Muscle layer of duodenum (tissue), 2 donors: ENCODE data around the gene OGDH.

Source experiments
- H3K27ac ChIP-seq: one replicate; pipeline ENCODE4 v1.7.0; 2013; ENCODE audit warnings: mild to moderate bottlenecking, low read length
- H3K27me3 ChIP-seq: one replicate; pipeline ENCODE4 v1.7.0; 2013; ENCODE audit warnings: low read depth, mild to moderate bottlenecking, control low read depth, low read length
- H3K36me3 ChIP-seq, 2 donors: one replicate each; pipeline ENCODE4 v1.7.0; 2013; ENCODE audit warnings: low read length in 2 of 2, control low read depth in 1 of 2, mild to moderate bottlenecking in 1 of 2; ENCODE audit not compliant: insufficient read depth in 2 of 2, control insufficient read depth in 1 of 2
- H3K4me1 ChIP-seq, 2 donors: one replicate each; pipeline ENCODE4 v1.7.0; 2013; ENCODE audit warnings: low read length in 2 of 2, mild to moderate bottlenecking in 2 of 2, control low read depth in 1 of 2, moderate library complexity in 1 of 2; ENCODE audit not compliant: insufficient read depth in 2 of 2, control insufficient read depth in 1 of 2
- H3K4me3 ChIP-seq, 2 donors: one replicate each; pipeline ENCODE4 v1.7.0; 2013; ENCODE audit warnings: low read length in 2 of 2, low read depth in 1 of 2, mild to moderate bottlenecking in 1 of 2
- H3K9me3 ChIP-seq, 2 donors: one replicate each; pipeline ENCODE4 v1.7.0; 2013; ENCODE audit warnings: low read length in 2 of 2, control low read depth in 1 of 2, mild to moderate bottlenecking in 1 of 2; ENCODE audit not compliant: control insufficient read depth in 1 of 2
- donor health status: healthy.

OGDH gene

DNA sequence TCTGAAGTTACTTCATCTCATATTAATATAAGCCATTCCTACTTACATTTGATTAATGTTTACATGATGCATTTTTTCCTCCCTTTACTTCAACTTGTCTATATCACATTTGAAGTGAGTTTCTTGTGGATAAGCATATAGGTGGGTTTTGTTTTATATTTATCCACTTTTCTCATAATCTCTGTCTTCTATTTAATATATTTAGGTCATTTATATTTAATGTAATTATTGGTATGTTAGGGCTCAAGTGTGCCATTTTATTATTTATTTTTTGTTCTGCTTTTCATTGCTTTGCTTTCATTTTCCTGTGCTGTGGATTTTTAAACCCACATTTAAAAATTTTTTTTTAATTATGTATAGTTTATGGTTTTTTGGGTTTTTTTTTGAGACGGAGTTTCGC is 54.8 kb downstream of the OGDH start:
- Histone ChIP-seq H3K9me3 (peaks cover 6 to 14% of the 10 kb centered on the region in 2 donors), H3K4me3 (no peak overlapping the region), H3K27me3 (no peaks in the 10 kb centered on the region), H3K27ac (no peak overlapping the region), H3K36me3 (peaks cover 39 to 41% of the 10 kb centered on the region in 2 donors), H3K4me1 (no peaks in the 10 kb centered on the region)

DNA sequence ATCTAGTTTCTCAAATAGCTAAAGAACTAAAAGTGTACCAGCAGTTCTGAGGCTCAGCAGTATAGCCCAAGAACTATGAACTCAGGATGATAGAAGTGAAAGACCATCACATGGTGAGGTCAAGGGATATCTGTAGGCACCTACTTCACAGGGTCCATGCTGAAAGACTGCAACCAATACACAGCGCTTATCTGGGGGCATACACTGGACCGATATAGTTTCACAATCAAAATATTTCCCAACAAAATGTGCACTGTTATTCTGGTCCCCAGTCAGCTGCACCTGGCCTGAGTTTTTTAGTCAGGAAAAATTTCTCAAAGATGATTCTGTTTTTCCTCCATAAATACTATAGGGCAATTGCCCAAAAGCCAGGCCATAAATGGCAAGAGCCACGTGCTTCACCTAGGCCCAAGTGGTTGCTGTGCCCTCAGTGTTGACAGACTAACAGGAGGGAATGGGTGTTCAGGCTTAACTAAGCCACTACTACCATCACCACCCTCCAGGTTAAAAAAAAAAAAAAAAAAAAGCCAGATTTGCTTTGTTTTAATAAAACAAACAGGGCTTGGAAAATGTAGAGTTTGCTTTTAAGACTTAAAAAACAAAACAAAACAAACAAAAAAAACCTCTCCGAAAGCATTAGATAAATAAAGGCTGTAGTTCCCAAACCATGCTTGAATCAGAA is 58.5 kb downstream of the OGDH start:
- Histone ChIP-seq H3K27me3 (no peaks in the 10 kb centered on the region), H3K4me3 (no peak overlapping the region), H3K27ac (no peak overlapping the region), H3K9me3 (peaks cover 6 to 14% of the 10 kb centered on the region in 2 donors), H3K36me3 (peaks cover 43 to 51% of the 10 kb centered on the region in 2 donors), H3K4me1 (no peaks in the 10 kb centered on the region)

DNA sequence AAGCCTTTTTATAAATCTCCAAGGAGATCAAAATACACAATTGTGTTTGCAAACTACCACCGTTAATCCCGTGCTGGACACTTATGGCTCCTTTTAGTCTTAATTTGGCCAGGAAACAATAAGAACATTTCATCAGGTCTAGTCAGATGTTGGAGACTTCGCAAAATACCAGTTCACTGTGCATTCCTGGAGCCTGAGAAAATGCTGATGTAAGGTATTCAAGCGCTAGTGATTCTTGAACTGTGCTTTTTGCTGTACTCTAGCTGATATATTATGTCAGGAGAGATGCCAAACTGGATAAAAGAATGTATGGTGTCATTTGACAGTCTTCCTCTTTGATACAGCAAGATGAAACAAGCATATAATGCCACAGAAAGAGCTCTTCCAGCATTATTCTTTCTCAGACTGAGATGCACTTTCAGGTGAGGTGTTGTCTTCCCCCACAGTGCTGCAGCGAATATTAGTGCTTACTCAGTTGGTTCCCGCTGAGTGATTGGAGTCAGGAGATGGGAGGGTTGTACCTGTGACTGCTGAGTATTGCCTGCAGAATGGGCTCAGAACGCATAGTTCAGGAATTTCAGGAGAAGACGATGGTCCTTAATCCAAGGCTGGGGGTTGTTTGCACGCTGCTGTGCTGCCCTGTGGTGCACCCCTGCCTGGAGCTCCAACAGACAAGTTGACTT is 59.2 kb downstream of the OGDH start:
- no peaks in the 10 kb centered on the region for H3K4me1 ChIP-seq
- no peak overlapping the region for H3K27ac ChIP-seq
- no peak overlapping the region for H3K4me3 ChIP-seq
- H3K36me3 ChIP-seq: peaks cover 43 to 46% of the 10 kb centered on the region in 2 donors
- H3K27me3 ChIP-seq: no peaks in the 10 kb centered on the region
- peaks cover 5 to 9% of the 10 kb centered on the region in 2 donors for H3K9me3 ChIP-seq

DNA sequence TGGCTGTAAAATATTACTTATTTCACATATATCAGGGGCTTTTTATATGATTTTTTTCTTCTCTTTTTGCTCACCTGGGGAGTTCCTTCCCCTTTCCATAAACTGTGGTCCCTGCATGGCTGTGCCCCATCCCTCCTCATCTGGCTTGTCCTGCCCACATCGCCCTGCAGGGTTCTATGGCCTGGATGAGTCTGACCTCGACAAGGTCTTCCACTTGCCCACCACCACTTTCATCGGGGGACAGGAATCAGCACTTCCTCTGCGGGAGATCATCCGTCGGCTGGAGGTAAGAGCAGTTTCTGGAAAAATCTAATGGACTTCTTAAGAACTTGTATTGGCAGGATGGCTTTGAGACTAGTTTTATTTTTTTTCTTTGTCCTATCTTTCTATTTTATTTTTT is 60.1 kb downstream of the OGDH start:
- Histone ChIP-seq H3K4me3 (no peak overlapping the region), H3K4me1 (no peaks in the 10 kb centered on the region)

DNA sequence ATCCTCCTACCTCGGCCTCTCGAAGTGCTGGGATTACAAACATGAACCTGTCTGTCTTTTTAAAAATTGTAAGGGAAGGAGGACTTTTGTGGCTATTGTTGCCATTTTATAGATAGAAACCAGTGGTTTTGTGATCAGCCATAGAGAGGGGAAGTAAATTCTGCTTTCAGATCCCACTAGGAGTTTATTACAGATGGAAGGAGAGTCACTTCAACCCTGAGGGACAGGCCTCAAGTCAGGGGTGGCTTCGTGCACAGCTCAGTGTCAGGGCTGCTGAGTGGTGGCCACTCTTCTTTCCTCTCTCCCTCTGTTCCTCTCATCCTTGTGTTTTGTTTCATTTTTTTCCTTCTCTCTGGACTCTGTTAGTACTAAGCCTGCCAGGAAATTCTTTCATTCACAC is 60.8 kb downstream of the OGDH start:
- Histone ChIP-seq H3K4me3 (no peak overlapping the region), H3K9me3 (no peaks in the 10 kb centered on the region), H3K4me1 (no peaks in the 10 kb centered on the region), H3K27ac (no peak overlapping the region), H3K36me3 (peaks cover 40 to 46% of the 10 kb centered on the region in 2 donors), H3K27me3 (no peaks in the 10 kb centered on the region)

More for the DNA sequence above, 60.1 kb downstream of the OGDH start:
- Histone ChIP-seq H3K27ac (no peak overlapping the region), H3K9me3 (peaks cover 0 to 1% of the 10 kb centered on the region in 2 donors), H3K27me3 (no peaks in the 10 kb centered on the region), H3K36me3 (peaks cover 40 to 46% of the 10 kb centered on the region in 2 donors)

DNA sequence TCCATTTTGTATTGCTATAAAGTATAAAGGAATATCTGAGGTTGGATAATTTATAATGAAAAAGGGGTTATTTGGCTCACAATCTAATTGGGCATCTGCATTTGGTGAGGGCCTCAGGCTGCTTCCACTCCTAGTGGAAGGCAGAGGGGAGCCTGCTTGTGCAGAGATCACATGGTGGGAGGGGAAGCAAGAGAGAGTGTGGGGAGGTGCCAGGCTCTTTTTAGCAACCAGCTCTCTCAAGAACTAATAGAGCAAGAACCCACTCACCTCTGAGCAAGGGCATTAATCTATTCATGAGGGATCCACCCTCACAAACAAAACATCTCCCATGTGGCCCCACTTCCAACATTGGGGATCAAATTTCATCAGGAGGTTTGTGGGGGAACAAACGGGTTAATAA is 64.6 kb downstream of the OGDH start:
- Histone ChIP-seq H3K27ac (no peak overlapping the region), H3K4me3 (no peak overlapping the region), H3K27me3 (no peaks in the 10 kb centered on the region), H3K36me3 (peaks cover 53 to 58% of the 10 kb centered on the region in 2 donors), H3K9me3 (no peaks in the 10 kb centered on the region), H3K4me1 (no peaks in the 10 kb centered on the region)

DNA sequence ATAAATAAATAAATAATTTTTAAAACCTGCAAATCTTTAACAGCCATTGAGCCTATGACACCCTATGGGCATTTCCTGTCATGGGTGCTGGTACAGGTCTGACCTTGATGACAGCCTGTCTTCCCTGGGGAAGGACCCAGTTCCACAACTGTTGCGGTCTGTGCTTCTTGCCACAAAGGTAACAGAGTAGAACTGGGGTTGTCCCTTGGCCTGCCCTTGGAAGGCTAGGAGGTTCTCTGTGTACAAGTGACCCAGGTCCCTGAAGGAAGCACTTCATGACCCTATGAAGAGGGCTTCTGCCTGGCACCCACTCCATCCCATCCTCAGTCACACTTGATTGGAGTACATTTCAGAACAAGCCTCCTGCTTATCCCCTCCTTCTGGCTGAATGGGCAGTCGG is 66.9 kb downstream of the OGDH start:
- Histone ChIP-seq H3K9me3 (no peaks in the 10 kb centered on the region), H3K4me1 (no peaks in the 10 kb centered on the region), H3K27me3 (no peaks in the 10 kb centered on the region), H3K36me3 (peaks cover 46 to 48% of the 10 kb centered on the region in 2 donors), H3K4me3 (no peak overlapping the region), H3K27ac (no peak overlapping the region)

DNA sequence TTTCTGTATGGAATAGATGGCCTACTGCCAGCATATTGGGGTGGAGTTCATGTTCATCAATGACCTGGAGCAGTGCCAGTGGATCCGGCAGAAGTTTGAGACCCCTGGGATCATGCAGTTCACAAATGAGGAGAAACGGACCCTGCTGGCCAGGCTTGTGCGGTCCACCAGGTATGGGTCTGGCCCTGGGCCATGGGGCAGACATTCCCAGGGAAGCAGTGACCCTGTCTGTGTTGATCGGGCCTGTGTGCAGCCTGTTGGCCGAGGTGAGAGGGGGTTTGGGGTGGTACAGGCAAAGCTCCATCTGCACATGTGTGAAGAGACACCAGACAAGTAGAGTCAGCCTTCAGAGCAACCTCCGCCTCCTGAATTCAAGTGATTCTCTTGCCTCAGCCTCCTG is 67.3 kb downstream of the OGDH start:
- H3K4me1 ChIP-seq: no peaks in the 10 kb centered on the region
- H3K4me3 ChIP-seq: no peak overlapping the region
- no peak overlapping the region for H3K27ac ChIP-seq
- no peaks in the 10 kb centered on the region for H3K9me3 ChIP-seq
- no peaks in the 10 kb centered on the region for H3K27me3 ChIP-seq
- H3K36me3 ChIP-seq: peaks cover 46 to 50% of the 10 kb centered on the region in 2 donors

DNA sequence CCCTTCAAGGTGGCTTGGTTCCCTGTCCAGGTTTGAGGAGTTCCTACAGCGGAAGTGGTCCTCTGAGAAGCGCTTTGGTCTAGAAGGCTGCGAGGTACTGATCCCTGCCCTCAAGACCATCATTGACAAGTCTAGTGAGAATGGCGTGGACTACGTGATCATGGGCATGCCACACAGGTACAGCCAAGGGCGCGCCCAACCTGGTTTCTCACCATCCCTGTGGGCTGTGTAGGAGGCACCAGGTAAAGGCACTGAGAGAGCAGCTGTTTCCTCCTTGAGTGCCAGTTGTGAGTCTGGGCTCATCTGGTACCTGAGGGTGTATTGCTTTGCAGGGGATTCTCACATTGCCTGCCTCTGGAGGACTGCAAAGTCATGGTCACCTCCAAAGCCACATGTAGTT is 68.0 kb downstream of the OGDH start:
- H3K4me3 ChIP-seq: no peak overlapping the region
- H3K9me3 ChIP-seq: no peaks in the 10 kb centered on the region
- H3K27ac ChIP-seq: no peak overlapping the region
- no peaks in the 10 kb centered on the region for H3K27me3 ChIP-seq
- peaks cover 47 to 54% of the 10 kb centered on the region in 2 donors for H3K36me3 ChIP-seq
- no peaks in the 10 kb centered on the region for H3K4me1 ChIP-seq

DNA sequence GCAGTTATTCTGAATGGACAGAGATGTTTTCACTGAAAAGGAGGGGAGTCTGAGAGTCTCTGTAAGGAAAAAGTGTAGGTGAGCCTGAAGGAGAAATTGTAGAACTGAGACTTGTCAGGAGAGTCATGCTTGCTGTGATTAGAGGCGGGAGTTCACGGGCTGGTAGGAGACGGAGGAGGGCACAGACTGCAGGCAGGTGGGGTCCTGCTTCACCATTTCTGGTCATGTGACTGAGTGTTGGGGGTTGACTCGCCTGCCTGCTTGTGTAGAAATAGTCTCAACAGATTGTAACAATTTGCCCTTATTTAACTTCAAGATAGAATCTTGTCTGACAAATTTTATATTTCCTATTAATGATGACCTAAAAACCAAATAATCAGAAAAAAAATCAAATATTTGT is 70.3 kb downstream of the OGDH start:
- H3K4me1 ChIP-seq: no peaks in the 10 kb centered on the region
- H3K27ac ChIP-seq: no peak overlapping the region
- H3K4me3 ChIP-seq: no peak overlapping the region
- peaks cover 46 to 74% of the 10 kb centered on the region in 2 donors for H3K36me3 ChIP-seq
- no peaks in the 10 kb centered on the region for H3K9me3 ChIP-seq
- H3K27me3 ChIP-seq: no peaks in the 10 kb centered on the region

DNA sequence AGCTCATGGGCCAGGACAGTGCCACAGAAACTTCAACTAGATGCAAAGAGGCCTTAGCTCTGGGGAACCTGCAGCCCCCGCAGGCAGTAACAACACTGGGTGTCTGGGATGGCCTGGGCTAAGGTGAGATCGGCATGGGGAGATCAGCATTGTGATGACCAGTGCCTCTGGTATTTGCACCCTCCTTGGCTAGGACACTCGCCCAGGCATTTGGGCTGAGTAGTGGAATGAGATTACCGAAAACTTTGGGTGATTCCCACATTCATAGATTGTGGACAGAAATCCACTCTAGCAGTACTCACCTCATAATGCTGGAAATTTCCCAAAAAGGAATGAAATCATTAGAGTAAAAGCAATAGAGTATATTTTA is 71.7 kb downstream of the OGDH start:
- Histone ChIP-seq H3K36me3 (peaks cover 47 to 78% of the 10 kb centered on the region in 2 donors), H3K4me1 (no peaks in the 10 kb centered on the region), H3K27me3 (no peaks in the 10 kb centered on the region), H3K4me3 (no peak overlapping the region), H3K27ac (no peak overlapping the region), H3K9me3 (no peaks in the 10 kb centered on the region)
